ENCODE results near the gene FAM83G. TPM values are rescaled to one million over a fixed set of nuclear protein-coding genes. Genes with fewer than 3 reads are reported as not detected.
"Not testable (repeated sequence)": the region's sequence is repeated elsewhere in the genome, so short reads cannot be mapped to it uniquely, and the experiment has no call there.

FAM83G gene, protein sequence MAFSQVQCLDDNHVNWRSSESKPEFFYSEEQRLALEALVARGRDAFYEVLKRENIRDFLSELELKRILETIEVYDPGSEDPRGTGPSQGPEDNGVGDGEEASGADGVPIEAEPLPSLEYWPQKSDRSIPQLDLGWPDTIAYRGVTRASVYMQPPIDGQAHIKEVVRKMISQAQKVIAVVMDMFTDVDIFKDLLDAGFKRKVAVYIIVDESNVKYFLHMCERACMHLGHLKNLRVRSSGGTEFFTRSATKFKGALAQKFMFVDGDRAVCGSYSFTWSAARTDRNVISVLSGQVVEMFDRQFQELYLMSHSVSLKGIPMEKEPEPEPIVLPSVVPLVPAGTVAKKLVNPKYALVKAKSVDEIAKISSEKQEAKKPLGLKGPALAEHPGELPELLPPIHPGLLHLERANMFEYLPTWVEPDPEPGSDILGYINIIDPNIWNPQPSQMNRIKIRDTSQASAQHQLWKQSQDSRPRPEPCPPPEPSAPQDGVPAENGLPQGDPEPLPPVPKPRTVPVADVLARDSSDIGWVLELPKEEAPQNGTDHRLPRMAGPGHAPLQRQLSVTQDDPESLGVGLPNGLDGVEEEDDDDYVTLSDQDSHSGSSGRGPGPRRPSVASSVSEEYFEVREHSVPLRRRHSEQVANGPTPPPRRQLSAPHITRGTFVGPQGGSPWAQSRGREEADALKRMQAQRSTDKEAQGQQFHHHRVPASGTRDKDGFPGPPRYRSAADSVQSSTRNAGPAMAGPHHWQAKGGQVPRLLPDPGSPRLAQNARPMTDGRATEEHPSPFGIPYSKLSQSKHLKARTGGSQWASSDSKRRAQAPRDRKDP
- total RNA-seq = 36.1 TPM

DNA sequence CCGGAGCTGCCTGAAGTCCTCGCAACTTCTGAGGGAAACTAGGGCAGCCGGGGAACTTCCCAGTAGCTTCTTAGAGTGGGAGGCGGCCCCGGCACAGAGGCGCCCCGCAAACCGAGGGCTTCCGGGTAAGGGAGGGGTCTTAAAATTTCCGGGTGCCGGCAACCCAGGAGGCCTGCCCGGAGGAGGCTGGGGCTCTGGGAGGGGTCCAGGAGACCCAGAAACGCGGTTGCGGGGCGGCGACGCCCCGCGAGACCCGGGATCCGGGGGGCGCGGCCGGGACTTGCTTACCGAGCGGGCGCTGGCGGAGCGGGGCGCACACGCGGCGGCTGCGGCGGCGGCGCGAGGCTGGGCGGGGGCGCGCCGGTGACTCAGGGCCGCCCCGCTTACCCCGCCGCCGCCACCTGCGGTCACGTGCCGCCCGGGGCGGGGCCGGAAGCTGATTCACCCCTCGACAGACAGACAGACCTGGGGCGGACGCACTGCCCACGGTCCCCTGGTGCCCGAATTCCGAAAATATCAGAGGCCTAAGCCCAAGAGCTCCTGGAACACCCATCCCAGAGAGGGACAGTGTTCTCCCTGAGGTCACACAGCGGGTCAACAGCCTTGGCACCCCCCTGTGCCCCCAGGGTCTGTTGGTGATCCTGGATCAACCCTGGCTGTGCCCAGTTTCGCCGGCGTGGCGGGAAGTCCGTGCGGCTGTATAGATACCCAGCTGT, at the start of gene FAM83G:
TSS of gene FAM83G (minus strand) at position 344 of the 716 bp plus-strand sequence. CDS start 723 bp downstream, outside the sequence.
- Histone ChIP-seq H3K9me3 (no peaks in the 10 kb centered on the region), H3K4me1 (peaks cover 39% of the 10 kb centered on the region), H3K4me3 (peak within 1 kb of the TSS; percentile 63 to 79), H3K27me3 (no peaks in the 10 kb centered on the region), H3K27ac (peak within 1 kb of the TSS; percentile 91), H3K36me3 (no peaks in the 10 kb centered on the region)
- DNase-seq (ENCODE audit: extremely low spot score in 2 of 2) = no peak
- peak in 1 of 2 donors; percentile 69 for TF ChIP-seq POLR2AphosphoS5 (IDR thresholded peaks at IDR 0.05; ENCODE audit: insufficient read depth in 1 of 2, low read depth in 1 of 2)
- TF ChIP-seq, protein P1, sequence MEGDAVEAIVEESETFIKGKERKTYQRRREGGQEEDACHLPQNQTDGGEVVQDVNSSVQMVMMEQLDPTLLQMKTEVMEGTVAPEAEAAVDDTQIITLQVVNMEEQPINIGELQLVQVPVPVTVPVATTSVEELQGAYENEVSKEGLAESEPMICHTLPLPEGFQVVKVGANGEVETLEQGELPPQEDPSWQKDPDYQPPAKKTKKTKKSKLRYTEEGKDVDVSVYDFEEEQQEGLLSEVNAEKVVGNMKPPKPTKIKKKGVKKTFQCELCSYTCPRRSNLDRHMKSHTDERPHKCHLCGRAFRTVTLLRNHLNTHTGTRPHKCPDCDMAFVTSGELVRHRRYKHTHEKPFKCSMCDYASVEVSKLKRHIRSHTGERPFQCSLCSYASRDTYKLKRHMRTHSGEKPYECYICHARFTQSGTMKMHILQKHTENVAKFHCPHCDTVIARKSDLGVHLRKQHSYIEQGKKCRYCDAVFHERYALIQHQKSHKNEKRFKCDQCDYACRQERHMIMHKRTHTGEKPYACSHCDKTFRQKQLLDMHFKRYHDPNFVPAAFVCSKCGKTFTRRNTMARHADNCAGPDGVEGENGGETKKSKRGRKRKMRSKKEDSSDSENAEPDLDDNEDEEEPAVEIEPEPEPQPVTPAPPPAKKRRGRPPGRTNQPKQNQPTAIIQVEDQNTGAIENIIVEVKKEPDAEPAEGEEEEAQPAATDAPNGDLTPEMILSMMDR (IDR thresholded peaks at IDR 0.05) = no peak
- TF ChIP-seq POLR2A (IDR thresholded peaks at IDR 0.05) = peak in 1 of 2 donors; percentile 30
- intact Hi-C loops (cut with DNase I) = no loop called here

DNA sequence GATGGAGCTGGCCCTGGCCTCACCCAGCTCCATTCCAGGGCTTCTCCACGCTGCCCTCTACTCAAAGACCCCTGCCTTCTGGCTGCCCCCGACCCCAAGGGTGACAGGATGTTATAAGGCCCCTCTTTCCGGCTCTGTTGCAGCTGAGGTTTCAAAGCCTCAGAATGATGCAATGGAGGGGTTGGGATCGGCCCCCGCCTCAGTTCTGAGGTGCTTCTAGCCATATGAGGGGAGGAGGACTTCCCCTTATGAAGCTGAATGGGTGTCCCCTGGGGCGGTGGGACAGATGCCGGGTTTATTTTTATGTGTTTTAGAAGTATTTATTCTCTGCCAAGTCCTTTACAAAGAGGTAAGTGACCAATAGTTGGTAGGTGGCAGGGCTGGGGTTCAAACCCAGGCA, 44.3 kb upstream of the FAM83G start:
- H3K4me1 ChIP-seq; H3K9me3 ChIP-seq; H3K4me3 ChIP-seq; H3K36me3 ChIP-seq; H3K27ac ChIP-seq; DNase-seq (ENCODE audit: extremely low spot score in 2 of 2); intact Hi-C loops (cut with DNase I); H3K27me3 ChIP-seq: not testable (repeated sequence)

DNA sequence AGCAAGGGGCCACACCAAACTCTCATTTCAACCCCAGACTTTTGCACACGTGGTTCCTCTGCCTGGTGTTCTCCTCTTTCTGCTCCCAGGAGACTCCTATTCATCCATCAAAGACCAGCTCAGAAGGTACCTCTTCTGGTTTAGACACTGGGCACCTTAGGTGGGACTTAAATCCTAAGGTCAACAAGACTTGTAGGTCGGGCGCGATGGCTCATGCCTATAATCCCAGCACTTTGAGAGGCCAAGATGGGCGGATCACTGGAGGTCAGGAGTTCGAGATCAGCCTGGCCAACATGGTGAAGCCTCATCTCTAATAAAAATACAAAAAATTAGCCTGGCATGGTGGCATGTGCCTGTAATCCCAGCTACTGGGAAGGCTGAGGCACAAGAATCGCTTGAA, 42.9 kb upstream of the FAM83G start:
- not testable (repeated sequence) for DNase-seq (ENCODE audit: extremely low spot score in 2 of 2); H3K36me3 ChIP-seq

DNA sequence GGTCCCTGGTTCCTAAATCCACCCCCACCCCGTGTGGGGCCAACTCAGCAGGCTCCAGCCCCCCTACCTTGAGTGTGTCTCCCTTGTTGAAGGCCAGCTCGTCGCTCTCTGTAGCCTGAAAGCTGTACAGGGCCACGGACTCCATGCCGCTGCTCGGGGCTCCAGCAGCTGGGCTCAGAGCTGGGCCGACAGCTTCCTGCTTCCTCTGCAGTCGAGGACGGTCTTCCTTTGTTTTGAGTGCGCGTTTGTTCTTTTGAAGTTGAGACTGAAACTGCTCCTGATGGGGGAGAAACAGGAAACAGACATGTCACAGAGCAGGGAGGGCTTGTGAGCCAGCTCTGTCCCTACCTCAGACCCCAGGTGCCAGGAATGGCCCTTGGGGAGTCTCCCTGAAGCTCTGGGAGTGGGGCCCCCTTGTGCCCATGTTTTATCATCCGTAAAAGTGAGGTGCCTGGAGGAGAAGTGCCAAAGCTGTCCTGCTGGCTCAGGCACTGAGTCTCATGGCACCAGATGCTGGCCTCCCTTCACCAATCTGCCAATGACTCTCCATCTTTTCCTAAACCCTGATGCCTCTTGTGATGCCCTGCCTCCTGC, 42.3 kb upstream of the FAM83G start, which contains the start of gene GRAP:
TSS of gene GRAP (minus strand) at position 176 of the 594 bp plus-strand sequence. CDS start at position 145, 31 bp downstream.
- intact Hi-C loops (cut with DNase I); H3K9me3 ChIP-seq; H3K27me3 ChIP-seq; H3K4me1 ChIP-seq; H3K36me3 ChIP-seq; H3K27ac ChIP-seq; H3K4me3 ChIP-seq; DNase-seq (ENCODE audit: extremely low spot score in 2 of 2): not testable (repeated sequence)

More for the DNA sequence above, 42.9 kb upstream of the FAM83G start:
- H3K9me3 ChIP-seq; H3K27me3 ChIP-seq; H3K27ac ChIP-seq; H3K4me1 ChIP-seq; H3K4me3 ChIP-seq; intact Hi-C loops (cut with DNase I): not testable (repeated sequence)

DNA sequence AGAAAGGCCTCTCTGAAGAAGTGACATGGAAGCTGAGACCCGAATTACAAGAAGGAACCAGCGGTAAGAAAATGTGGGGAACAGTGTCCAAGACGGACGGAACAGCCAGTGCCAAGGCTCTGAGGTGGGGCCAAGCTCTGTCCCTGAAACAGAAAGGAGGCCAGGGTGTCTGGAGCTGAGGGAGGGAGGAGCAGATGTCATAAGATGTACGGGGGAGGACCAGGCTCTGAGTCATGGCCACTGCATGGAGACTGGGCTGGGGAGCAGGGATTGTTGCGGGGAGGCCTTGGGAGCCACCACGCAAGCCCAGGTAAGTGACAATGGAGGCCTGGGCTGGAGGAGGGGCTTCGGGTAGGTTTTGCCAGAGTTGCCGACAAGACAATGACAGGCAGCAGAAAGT, 40.1 kb upstream of the FAM83G start:
- intact Hi-C loops (cut with DNase I); H3K9me3 ChIP-seq; H3K27me3 ChIP-seq; DNase-seq (ENCODE audit: extremely low spot score in 2 of 2); H3K27ac ChIP-seq; H3K4me3 ChIP-seq; H3K4me1 ChIP-seq; H3K36me3 ChIP-seq: not testable (repeated sequence)

DNA sequence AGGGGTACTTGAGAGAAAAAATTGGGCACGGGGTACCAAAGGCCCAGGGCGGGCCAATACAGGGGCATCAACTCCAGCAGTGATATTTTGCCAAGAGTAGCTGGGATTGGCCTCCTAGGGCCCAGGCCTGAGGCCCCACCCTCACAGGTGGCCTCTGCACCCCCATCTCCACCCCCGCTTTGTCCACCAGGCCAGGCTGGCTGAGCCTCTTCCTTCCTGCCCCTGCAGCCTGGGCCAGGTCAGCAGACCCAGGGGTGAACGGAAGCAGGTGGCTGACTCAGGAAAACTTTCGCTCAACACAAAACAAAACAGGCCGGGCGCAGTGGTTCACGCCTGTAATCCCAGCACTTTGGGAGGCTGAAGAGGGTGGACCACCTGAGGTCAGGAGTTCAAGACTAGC, 38.5 kb upstream of the FAM83G start:
- H3K4me1 ChIP-seq; DNase-seq (ENCODE audit: extremely low spot score in 2 of 2); H3K9me3 ChIP-seq; H3K27me3 ChIP-seq; H3K36me3 ChIP-seq; intact Hi-C loops (cut with DNase I); H3K4me3 ChIP-seq; H3K27ac ChIP-seq: not testable (repeated sequence)

DNA sequence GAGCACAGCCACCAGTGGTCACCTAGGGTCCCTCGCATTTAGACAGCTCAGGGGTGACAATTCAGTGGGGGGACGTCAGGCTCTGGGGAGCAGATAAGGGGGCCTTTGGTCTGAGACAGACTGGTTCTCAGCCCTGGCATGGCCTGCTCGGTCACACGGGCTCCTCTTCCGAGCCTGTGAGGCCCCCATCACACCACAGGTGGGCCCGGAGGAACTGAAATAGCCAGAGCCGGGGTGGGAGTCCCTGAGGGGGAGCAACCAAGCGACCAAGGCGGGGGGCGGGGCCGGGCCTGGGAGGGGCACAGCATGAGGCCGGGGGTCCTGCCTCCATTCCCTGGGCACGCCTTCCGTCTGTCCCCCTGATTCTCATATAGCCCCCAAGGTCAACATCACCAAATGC, 37.8 kb upstream of the FAM83G start:
- H3K4me1 ChIP-seq; H3K4me3 ChIP-seq; DNase-seq (ENCODE audit: extremely low spot score in 2 of 2); H3K27me3 ChIP-seq; H3K9me3 ChIP-seq; intact Hi-C loops (cut with DNase I); H3K36me3 ChIP-seq; H3K27ac ChIP-seq: not testable (repeated sequence)

DNA sequence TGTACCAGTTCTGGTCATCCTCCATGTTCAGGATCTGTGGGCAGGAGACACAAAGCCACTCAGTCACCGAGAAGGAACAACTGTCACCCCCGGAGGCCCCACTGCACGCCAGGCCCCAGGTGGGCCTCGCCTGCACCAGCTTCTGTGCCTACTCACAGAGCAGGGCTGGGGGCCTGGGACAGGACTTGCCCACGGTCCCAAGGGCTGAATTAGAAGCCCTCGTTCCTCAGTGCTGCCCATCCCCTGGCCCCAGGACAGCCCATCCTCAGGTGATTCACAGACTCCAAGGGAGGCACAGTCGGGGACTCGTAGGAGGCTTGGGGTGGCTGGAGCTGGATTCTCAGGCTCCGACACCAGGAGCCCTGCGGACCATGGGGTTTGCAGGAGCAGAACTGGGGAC, 37.3 kb upstream of the FAM83G start:
- DNase-seq (ENCODE audit: extremely low spot score in 2 of 2); intact Hi-C loops (cut with DNase I): not testable (repeated sequence)

DNA sequence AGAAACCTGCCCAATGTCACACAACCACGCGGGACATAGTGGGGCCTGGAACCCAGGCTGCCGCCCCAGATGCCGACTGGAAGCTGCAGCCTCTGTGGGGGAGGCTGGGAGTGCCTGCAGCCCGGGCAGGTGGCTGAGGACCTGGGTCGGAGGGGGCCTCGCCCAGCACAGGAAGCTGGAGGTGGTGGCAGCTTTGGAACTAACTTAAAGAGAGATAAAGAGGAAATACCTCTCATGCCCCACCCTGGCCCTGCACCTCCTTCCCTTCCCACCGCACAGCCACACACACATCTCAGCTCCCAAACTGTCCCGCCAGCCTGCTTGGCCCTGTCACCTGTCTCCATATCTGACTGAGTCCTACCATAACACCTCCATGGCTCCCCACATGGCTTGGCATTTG, 35.8 kb upstream of the FAM83G start:
- H3K9me3 ChIP-seq; H3K27ac ChIP-seq; DNase-seq (ENCODE audit: extremely low spot score in 2 of 2); intact Hi-C loops (cut with DNase I); H3K4me1 ChIP-seq; H3K36me3 ChIP-seq; H3K4me3 ChIP-seq; H3K27me3 ChIP-seq: not testable (repeated sequence)

More for the DNA sequence above, 37.3 kb upstream of the FAM83G start:
- not testable (repeated sequence) for H3K9me3 ChIP-seq, H3K36me3 ChIP-seq, H3K4me1 ChIP-seq, H3K27ac ChIP-seq, H3K4me3 ChIP-seq, H3K27me3 ChIP-seq

DNA sequence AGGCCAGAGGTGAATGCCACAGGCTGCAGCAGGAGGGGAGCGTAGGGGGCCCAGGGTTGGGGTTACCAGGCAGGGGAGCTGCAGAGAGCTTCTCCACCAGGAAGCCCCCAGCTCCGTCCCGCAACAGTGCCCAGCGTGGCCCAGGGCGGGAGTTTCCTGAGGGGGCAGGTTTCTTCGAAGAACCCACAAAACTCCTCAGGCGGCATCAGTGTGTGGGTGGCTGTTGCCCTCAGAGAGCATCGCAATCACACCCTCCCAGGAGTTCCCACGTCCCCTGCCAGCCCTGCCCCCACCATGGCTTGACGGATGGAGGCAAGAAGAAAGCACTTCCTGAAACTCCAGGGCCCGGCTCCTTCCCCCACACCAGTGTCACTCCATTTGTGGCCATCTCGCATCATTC, 34.2 kb upstream of the FAM83G start:
- intact Hi-C loops (cut with DNase I) = not testable (repeated sequence)

DNA sequence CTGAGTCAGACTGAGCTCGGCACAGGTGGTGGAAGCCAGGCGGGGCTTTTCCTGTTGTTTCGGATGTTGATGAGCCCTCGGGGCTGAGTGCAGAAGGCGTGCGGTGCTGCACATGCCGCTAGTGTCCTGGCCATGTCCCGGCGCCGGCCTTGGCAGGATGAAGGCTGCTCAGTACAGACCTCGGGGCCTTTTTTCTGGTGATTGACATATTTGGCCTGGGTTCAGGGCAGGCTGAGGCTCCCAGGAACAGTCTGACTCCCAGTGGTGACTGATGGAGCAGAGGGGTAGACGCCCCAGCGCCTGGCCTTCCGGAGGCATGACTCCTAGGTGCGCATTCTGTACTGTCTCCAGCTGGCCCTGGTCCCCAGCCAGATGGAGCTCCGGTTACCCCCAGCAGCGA, 33.4 kb upstream of the FAM83G start:
- DNase-seq (ENCODE audit: extremely low spot score in 2 of 2); H3K27me3 ChIP-seq; H3K36me3 ChIP-seq; H3K27ac ChIP-seq; intact Hi-C loops (cut with DNase I); H3K9me3 ChIP-seq; H3K4me3 ChIP-seq; H3K4me1 ChIP-seq: not testable (repeated sequence)

More for the DNA sequence above, 34.2 kb upstream of the FAM83G start:
- H3K9me3 ChIP-seq; H3K36me3 ChIP-seq; H3K4me3 ChIP-seq; H3K27me3 ChIP-seq; H3K4me1 ChIP-seq; DNase-seq (ENCODE audit: extremely low spot score in 2 of 2); H3K27ac ChIP-seq: not testable (repeated sequence)
